ENCODE data around the gene INSYN2B.

The INSYN2B gene

DNA sequence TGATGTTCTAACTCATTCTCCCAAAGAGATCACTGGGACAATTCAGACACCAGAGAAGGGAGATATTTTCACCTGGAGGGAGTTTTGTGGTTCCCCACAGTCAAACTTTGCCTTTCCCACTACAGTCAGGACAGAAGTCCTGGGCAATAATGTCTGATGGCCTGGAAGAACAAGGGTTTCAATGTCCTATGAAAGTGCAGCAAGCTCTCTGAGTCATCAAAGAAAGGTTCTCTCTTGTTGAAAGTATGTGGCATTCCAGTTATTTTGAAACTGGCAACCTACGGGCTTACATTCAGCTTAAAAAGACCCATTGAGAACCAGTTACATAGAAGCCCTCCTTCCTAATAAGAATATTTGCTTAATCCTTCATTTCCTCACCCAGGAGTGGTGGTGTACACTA lies 103.9 kb downstream of the INSYN2B start:
- Histone ChIP-seq H3K4me3 (ENCODE audit: low read depth in 1 of 2, low read length in 2 of 2) (no peak overlapping the region), H3K9ac (ENCODE audit: low read depth, low read length) (no peak overlapping the region), H3K27ac (ENCODE audit: low read length) (no peak overlapping the region), H3K27me3 (ENCODE audit: insufficient read depth, low read length, poor library complexity) (no peaks in the 10 kb centered on the region), H3K4me2 (ENCODE audit: insufficient read depth, low read length) (no peak overlapping the region), H3K4me1 (ENCODE audit: insufficient read depth, low read length) (no peaks in the 10 kb centered on the region), H3K79me2 (ENCODE audit: insufficient read depth, low read length) (no peaks in the 10 kb centered on the region), H3K36me3 (ENCODE audit: insufficient read depth, low read length) (peaks cover 19% of the 10 kb centered on the region; the same call in 1 of the 2 replicates), H4K20me1 (ENCODE audit: insufficient read depth, low read length) (peaks cover 6% of the 10 kb centered on the region), H2AFZ (ENCODE audit: low read depth, low read length) (no peak overlapping the region), H3K9me3 (ENCODE audit: insufficient read depth, low read length, severe bottlenecking) (no peaks in the 10 kb centered on the region)
- no peak for TF ChIP-seq EZH2 (IDR thresholded peaks at IDR 0.05; ENCODE audit: borderline replicate concordance, low read depth, low read length, severe bottlenecking)
- TF ChIP-seq, protein P1, sequence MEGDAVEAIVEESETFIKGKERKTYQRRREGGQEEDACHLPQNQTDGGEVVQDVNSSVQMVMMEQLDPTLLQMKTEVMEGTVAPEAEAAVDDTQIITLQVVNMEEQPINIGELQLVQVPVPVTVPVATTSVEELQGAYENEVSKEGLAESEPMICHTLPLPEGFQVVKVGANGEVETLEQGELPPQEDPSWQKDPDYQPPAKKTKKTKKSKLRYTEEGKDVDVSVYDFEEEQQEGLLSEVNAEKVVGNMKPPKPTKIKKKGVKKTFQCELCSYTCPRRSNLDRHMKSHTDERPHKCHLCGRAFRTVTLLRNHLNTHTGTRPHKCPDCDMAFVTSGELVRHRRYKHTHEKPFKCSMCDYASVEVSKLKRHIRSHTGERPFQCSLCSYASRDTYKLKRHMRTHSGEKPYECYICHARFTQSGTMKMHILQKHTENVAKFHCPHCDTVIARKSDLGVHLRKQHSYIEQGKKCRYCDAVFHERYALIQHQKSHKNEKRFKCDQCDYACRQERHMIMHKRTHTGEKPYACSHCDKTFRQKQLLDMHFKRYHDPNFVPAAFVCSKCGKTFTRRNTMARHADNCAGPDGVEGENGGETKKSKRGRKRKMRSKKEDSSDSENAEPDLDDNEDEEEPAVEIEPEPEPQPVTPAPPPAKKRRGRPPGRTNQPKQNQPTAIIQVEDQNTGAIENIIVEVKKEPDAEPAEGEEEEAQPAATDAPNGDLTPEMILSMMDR (IDR thresholded peaks at IDR 0.05; ENCODE audit: borderline replicate concordance, extremely low read depth, low read length, poor library complexity, severe bottlenecking): no peak
- no peak for ATAC-seq (ENCODE audit: insufficient read depth, low read depth)
- DNase-seq: no peak

DNA sequence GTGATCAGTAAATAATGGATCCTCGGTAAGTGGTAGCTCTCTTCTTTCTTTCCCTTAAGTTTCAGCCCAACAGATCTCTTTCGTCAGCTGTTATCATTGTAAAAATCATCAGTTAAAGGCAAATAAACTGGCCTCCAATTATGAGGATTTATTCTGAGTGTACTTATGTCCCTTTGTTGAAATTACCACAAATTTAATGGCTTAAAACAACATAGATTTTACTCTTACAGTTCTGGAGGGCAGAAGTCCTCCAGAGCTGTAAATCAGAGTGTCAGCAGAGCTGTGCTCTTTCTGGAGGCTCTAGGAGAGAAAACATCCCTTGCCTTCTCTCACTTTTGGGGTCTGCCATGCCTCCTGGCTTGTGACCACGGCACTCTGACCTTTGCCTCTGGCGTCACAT lies 104.6 kb downstream of the INSYN2B start:
- H3K27ac ChIP-seq (ENCODE audit: low read length): no peak overlapping the region
- no peak overlapping the region for H2AFZ ChIP-seq (ENCODE audit: low read depth, low read length)
- no peaks in the 10 kb centered on the region for H3K9me3 ChIP-seq (ENCODE audit: insufficient read depth, low read length, severe bottlenecking)
- H3K9ac ChIP-seq (ENCODE audit: low read depth, low read length): no peak overlapping the region
- no peak overlapping the region for H3K4me2 ChIP-seq (ENCODE audit: insufficient read depth, low read length)
- no peaks in the 10 kb centered on the region for H3K4me1 ChIP-seq (ENCODE audit: insufficient read depth, low read length)
- H3K36me3 ChIP-seq (ENCODE audit: insufficient read depth, low read length): peaks cover 18% of the 10 kb centered on the region; the same call in 1 of the 2 replicates
- H3K79me2 ChIP-seq (ENCODE audit: insufficient read depth, low read length): no peaks in the 10 kb centered on the region
- H4K20me1 ChIP-seq (ENCODE audit: insufficient read depth, low read length): peaks cover 6% of the 10 kb centered on the region
- TF ChIP-seq, protein P1 (IDR thresholded peaks at IDR 0.05; ENCODE audit: borderline replicate concordance, extremely low read depth, low read length, poor library complexity, severe bottlenecking): no peak
- no peak for TF ChIP-seq EZH2 (IDR thresholded peaks at IDR 0.05; ENCODE audit: borderline replicate concordance, low read depth, low read length, severe bottlenecking)
- H3K4me3 ChIP-seq (ENCODE audit: low read depth in 1 of 2, low read length in 2 of 2): no peak overlapping the region
- DNase-seq (no peak), ATAC-seq (ENCODE audit: insufficient read depth, low read depth) (no peak)
- no peaks in the 10 kb centered on the region for H3K27me3 ChIP-seq (ENCODE audit: insufficient read depth, low read length, poor library complexity)

DNA sequence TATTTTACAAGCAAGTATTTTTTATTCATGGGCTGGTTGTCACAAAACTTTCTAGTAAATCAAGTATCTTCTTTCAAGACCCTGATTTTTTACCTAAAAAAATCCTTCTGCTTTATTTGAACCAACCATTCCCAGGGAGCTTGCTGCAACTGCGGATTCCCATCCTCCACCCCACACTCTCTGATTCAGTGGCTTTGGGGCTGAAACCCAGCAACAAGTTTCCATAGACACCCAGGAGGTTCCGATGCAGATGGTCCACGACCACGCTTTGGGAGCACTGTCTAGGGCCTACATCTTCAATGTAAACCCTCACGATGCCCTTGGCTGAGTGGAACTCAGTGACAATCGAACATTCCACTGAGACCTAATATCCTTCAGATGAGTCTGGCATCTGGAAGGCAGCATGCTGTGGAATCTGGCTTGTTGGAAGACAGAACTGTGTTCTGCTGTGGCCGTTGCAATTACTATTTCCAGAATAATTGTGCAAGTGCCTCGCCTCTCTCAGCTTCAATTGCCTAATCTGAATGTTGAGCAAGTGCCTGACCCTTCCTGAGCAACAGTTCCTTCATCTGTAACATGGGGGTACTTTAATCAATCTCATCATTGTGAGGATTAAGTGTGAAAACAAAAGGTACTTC lies 105.1 kb downstream of the INSYN2B start:
- no peaks in the 10 kb centered on the region for H3K4me1 ChIP-seq (ENCODE audit: insufficient read depth, low read length)
- no peak overlapping the region for H3K4me3 ChIP-seq (ENCODE audit: low read depth in 1 of 2, low read length in 2 of 2)
- no peaks in the 10 kb centered on the region for H3K9me3 ChIP-seq (ENCODE audit: insufficient read depth, low read length, severe bottlenecking)
- DNase-seq (no peak), ATAC-seq (ENCODE audit: insufficient read depth, low read depth) (no peak)
- no peak overlapping the region for H3K9ac ChIP-seq (ENCODE audit: low read depth, low read length)
- no peaks in the 10 kb centered on the region for H3K27me3 ChIP-seq (ENCODE audit: insufficient read depth, low read length, poor library complexity)
- no peak overlapping the region for H3K27ac ChIP-seq (ENCODE audit: low read length)
- no peak overlapping the region for H2AFZ ChIP-seq (ENCODE audit: low read depth, low read length)
- peaks cover 6% of the 10 kb centered on the region for H4K20me1 ChIP-seq (ENCODE audit: insufficient read depth, low read length)
- no peak overlapping the region for H3K4me2 ChIP-seq (ENCODE audit: insufficient read depth, low read length)
- TF ChIP-seq, protein P1 (IDR thresholded peaks at IDR 0.05; ENCODE audit: borderline replicate concordance, extremely low read depth, low read length, poor library complexity, severe bottlenecking): no peak
- no peak for TF ChIP-seq EZH2 (IDR thresholded peaks at IDR 0.05; ENCODE audit: borderline replicate concordance, low read depth, low read length, severe bottlenecking)
- peaks cover 18% of the 10 kb centered on the region; the same call in 1 of the 2 replicates for H3K36me3 ChIP-seq (ENCODE audit: insufficient read depth, low read length)
- no peaks in the 10 kb centered on the region for H3K79me2 ChIP-seq (ENCODE audit: insufficient read depth, low read length)

Data from DND-41 (cell line).